K562 (cell line): ENCODE measurements around the gene ERBB3. TPM values are rescaled to one million over a fixed set of nuclear protein-coding genes. Genes with fewer than 3 reads are reported as not detected.

ENCODE experiments used
- ATF7 ChIP-seq: fragments of 450-650 bp; IDR thresholded peaks from 2 replicates; pipeline ENCODE4 v1.7.1; 2014; ENCODE audit warnings: mild to moderate bottlenecking, moderate library complexity
- CREM ChIP-seq: IDR thresholded peaks from 2 replicates; pipeline ENCODE4 v1.6.1; 2014; ENCODE audit warnings: antibody characterized with exemption, low read depth
- DPF2 ChIP-seq: fragments of 450-650 bp; IDR thresholded peaks from 2 replicates; pipeline ENCODE4 v1.6.1; 2016
- ESRRA ChIP-seq: fragments of 450-650 bp; IDR thresholded peaks from 2 replicates; pipeline ENCODE4 v1.6.1; 2014; ENCODE audit warnings: low read depth, mild to moderate bottlenecking, moderate library complexity, borderline replicate concordance
- EWSR1 ChIP-seq: fragments of 450-650 bp; IDR thresholded peaks from 2 replicates; pipeline ENCODE4 v1.6.1; 2018; ENCODE audit warnings: borderline replicate concordance, mild to moderate bottlenecking, low read depth, moderate library complexity; ENCODE audit not compliant: partially characterized antibody
- HLTF ChIP-seq: fragments of 450-650 bp; IDR thresholded peaks from 2 replicates; pipeline ENCODE4 v1.6.1; 2016
- KDM1A ChIP-seq, 2 experiments: fragments of 450-650 bp; IDR thresholded peaks; 2 replicates each; pipeline ENCODE4 v1.6.1; 2016; ENCODE audit warnings: mild to moderate bottlenecking in 2 of 2
- LCOR ChIP-seq: sonication (generic); formaldehyde crosslinking; IDR thresholded peaks from 2 replicates; pipeline ENCODE4 v1.8.0; 2022; ENCODE audit warnings: mild to moderate bottlenecking, missing genetic modification reagents
- MAFF ChIP-seq: IDR thresholded peaks from 2 replicates; pipeline ENCODE4 v1.6.1; 2012; ENCODE audit warnings: low read length, improper control_type of control experiment
- NEUROD1 ChIP-seq: fragments of 150-350 bp; IDR thresholded peaks from 2 replicates; pipeline ENCODE4 v1.6.1; 2014; ENCODE audit warnings: borderline replicate concordance, low read length, low read depth; ENCODE audit not compliant: partially characterized antibody
- NFE2 ChIP-seq: IDR thresholded peaks from 2 replicates; pipeline ENCODE4 v1.6.1; 2014; ENCODE audit warnings: antibody characterized with exemption, low read depth
- PHF20 ChIP-seq: fragments of 450-650 bp; IDR thresholded peaks from 2 replicates; pipeline ENCODE4 v1.6.1; 2018; ENCODE audit not compliant: partially characterized antibody
- PTTG1 ChIP-seq: fragments of 450-650 bp; IDR thresholded peaks from 2 replicates; pipeline ENCODE4 v1.6.1; 2016; ENCODE audit warnings: low read depth, mild to moderate bottlenecking, missing genetic modification characterization, missing compliant biosample characterization
- RBBP5 ChIP-seq: fragments of 200-600 bp; sonication (generic); IDR thresholded peaks from 2 replicates; pipeline ENCODE4 v1.6.1; 2012; ENCODE audit warnings: borderline replicate concordance, mild to moderate bottlenecking, low read length, control low read depth, inconsistent platforms; ENCODE audit not compliant: insufficient read depth, poor library complexity, severe bottlenecking
- RNF2 ChIP-seq: sonication (generic); IDR thresholded peaks from 2 replicates; pipeline ENCODE4 v1.6.1; 2016
- SAFB ChIP-seq: fragments of 200-400 bp; formaldehyde crosslinking; IDR thresholded peaks from 2 replicates; pipeline ENCODE4 v1.6.1; 2017; ENCODE audit warnings: low read depth, low read length, borderline replicate concordance
- SETDB1 ChIP-seq: IDR thresholded peaks from one replicate; pipeline ENCODE4 v1.6.1; 2012; ENCODE audit warnings: low read length, control low read depth, inconsistent platforms
- SMARCA4 ChIP-seq: fragments of 450-650 bp; IDR thresholded peaks from 2 replicates; pipeline ENCODE4 v1.6.1; 2016
- SOX6 ChIP-seq: fragments of 450-650 bp; IDR thresholded peaks from 2 replicates; pipeline ENCODE4 v1.6.1; 2014; ENCODE audit warnings: mild to moderate bottlenecking
- TAF1 ChIP-seq: IDR thresholded peaks from 2 replicates; pipeline ENCODE4 v1.6.1; 2011; ENCODE audit warnings: mild to moderate bottlenecking, low read length, moderate library complexity; ENCODE audit not compliant: insufficient read depth, control insufficient read depth, severe bottlenecking; ENCODE audit errors: extremely low read depth
- TARDBP ChIP-seq: fragments of 450-650 bp; IDR thresholded peaks from 2 replicates; pipeline ENCODE4 v1.6.1; 2016
- THAP12 ChIP-seq: fragments of 250-450 bp; sonication (Bioruptor Pico); IDR thresholded peaks from 2 replicates; pipeline ENCODE4 v1.9.0; 2021; ENCODE audit warnings: mild to moderate bottlenecking, inconsistent platforms
- ZBTB2 ChIP-seq: fragments of 450-650 bp; IDR thresholded peaks from 2 replicates; pipeline ENCODE4 v1.6.1; 2016; ENCODE audit warnings: antibody characterized with exemption
- ZFP36 ChIP-seq: fragments of 150-350 bp; IDR thresholded peaks from 2 replicates; pipeline ENCODE4 v1.6.1; 2018; ENCODE audit warnings: low read length, low read depth; ENCODE audit not compliant: partially characterized antibody
- ZNF184 ChIP-seq: sonication (generic); formaldehyde crosslinking; IDR thresholded peaks from 2 replicates; pipeline ENCODE4 v1.5.0; 2020; ENCODE audit warnings: missing genetic modification reagents
- ZNF217 ChIP-seq: sonication (generic); formaldehyde crosslinking; IDR thresholded peaks from 2 replicates; pipeline ENCODE4 v1.8.0; 2022; ENCODE audit warnings: mild to moderate bottlenecking, missing genetic modification reagents
- ZNF445 ChIP-seq: fragments of 250-450 bp; sonication (Bioruptor Pico); IDR thresholded peaks from 2 replicates; pipeline ENCODE4 v1.4.0; 2020; ENCODE audit warnings: low read depth, mild to moderate bottlenecking, moderate library complexity
- ZNF589 ChIP-seq: fragments of 200-800 bp; sonication (Bioruptor generic); IDR thresholded peaks from 2 replicates; pipeline ENCODE4 v1.6.1; 2016; ENCODE audit warnings: low read depth, missing genetic modification characterization, missing compliant biosample characterization
- polyA plus RNA-seq, 8 experiments: library from polyadenylated mRNA; depleted of rRNA in 4 of 8; stranded (reverse) in 5 of 8; unstranded in 3 of 8; fragments of >200 nt; fragmentation: Nextera tagmentation in 2 of 8; fragmentation: Illumina TruSeq in 1 of 8; extraction: Ambion mirVana in 2 of 8; extraction: Trizol in 1 of 8; gene quantifications; 2 replicates each; pipeline versions ENCODE4 v1.2.1 to v1.2.3, GENCODE V29; 2011 to 2014; ENCODE audit warnings: inconsistent platforms in 1 of 8, missing spikeins in 1 of 8
- total RNA-seq, 7 experiments: library from RNA; depleted of rRNA in 6 of 7; stranded (reverse); fragments of >200 nt in 6 of 7; fragmentation: Illumina TruSeq in 2 of 7; extraction: Trizol in 2 of 7; gene quantifications; 2 replicates each; pipeline versions ENCODE4 v1.2.1 to v1.2.3, GENCODE V29; 2011 to 2021; ENCODE audit warnings: low replicate concordance in 1 of 7

The ERBB3 gene
- total and polyA plus RNA-seq, 9 of the 15 experiments (the other 6 are each of a cell fraction or from before 2014, with no cell fraction given): 1.5 to 5.4 (median 3.8) TPM

- TF ChIP-seq SOX6: peak; percentile 30; the same call in 1 of the 2 replicates
- no peak for TF ChIP-seq ZNF184
- TF ChIP-seq TAF1: peak; percentile 23
- peak; percentile 92 for TF ChIP-seq DPF2
- no peak for TF ChIP-seq RBBP5
- TF ChIP-seq ZNF445 (CRISPR knock-in tag): no peak
- no peak for TF ChIP-seq PTTG1 (tag)
- TF ChIP-seq HLTF: peak; percentile 81; the same call in 1 of the 2 replicates
- peak; percentile 73; the same call in 1 of the 2 replicates for TF ChIP-seq RNF2
- peak; percentile 67; the same call in 1 of the 2 replicates for TF ChIP-seq ZNF589 (CRISPR knock-in tag)
- peak; percentile 55 for TF ChIP-seq NEUROD1
- TF ChIP-seq TARDBP: 0 out of 2 replicates have a peak, but pooled peaks have one; percentile 33
- peak in 1 of 2 experiments; percentile 96; a peak in 2 of 4 replicates for TF ChIP-seq KDM1A (IDR thresholded peaks at IDR 0.05)
- peak; percentile 45 for TF ChIP-seq ZFP36
- TF ChIP-seq EWSR1: no peak
- TF ChIP-seq ZNF217 (CRISPR knock-in tag): no peak
- TF ChIP-seq ATF7: peak; percentile 74
- no peak for TF ChIP-seq SETDB1
- TF ChIP-seq CREM: peak; percentile 61
- TF ChIP-seq SAFB: peak; percentile 75; the same call in 1 of the 2 replicates
- TF ChIP-seq ZBTB2: peak; percentile 70; the same call in 1 of the 2 replicates
- no peak for TF ChIP-seq PHF20
- no peak for TF ChIP-seq THAP12
- peak; percentile 80 for TF ChIP-seq LCOR (CRISPR knock-in tag)
- no peak for TF ChIP-seq MAFF
- peak; percentile 22; the same call in 1 of the 2 replicates for TF ChIP-seq ESRRA
- peak; percentile 78 for TF ChIP-seq SMARCA4
- 0 out of 2 replicates have a peak, but pooled peaks have one; percentile 4 for TF ChIP-seq NFE2
Observed at GRCh38 chr12:56079723-56080555, at the start of gene ERBB3 (continued).
